ENCODE measurements around the gene PDGFB.

The PDGFB gene

GRCh38 chr22:39276440-39277141 is 31.8 kb upstream of the PDGFB start:
- no peak for DNase-seq (ENCODE audit: low read depth)

DNA sequence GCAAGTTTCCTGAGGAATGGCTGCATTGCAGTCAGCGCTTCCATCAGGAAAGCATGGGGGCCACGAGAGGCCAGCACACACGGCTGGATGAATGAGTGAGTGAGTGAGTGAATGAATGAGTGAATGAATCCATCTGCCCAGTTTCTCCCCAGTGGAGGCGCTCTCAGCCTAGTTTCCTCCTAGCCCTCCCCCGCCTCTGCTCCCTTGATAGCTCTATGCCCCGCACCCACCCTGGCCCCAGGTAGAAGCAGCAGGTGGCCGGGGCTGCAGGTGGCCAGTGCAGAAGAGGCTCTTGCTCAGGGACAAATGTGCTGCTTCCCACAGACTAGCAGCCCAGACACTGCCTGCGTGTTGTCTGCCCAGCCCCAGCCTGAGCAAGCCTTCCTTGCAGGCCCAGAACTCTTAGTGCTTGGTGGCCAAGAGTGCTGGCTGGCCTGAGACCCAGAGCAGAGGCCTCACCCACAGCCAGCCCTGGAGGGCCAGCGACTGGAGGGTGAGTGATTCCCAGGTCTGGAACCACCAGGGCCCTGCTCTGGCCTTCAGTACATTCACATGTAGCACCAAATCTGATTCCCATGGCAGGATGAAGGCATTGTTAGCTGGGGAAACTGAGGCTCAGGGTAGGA is 31.1 kb upstream of the PDGFB start:
- no peak for DNase-seq (ENCODE audit: low read depth)

DNA sequence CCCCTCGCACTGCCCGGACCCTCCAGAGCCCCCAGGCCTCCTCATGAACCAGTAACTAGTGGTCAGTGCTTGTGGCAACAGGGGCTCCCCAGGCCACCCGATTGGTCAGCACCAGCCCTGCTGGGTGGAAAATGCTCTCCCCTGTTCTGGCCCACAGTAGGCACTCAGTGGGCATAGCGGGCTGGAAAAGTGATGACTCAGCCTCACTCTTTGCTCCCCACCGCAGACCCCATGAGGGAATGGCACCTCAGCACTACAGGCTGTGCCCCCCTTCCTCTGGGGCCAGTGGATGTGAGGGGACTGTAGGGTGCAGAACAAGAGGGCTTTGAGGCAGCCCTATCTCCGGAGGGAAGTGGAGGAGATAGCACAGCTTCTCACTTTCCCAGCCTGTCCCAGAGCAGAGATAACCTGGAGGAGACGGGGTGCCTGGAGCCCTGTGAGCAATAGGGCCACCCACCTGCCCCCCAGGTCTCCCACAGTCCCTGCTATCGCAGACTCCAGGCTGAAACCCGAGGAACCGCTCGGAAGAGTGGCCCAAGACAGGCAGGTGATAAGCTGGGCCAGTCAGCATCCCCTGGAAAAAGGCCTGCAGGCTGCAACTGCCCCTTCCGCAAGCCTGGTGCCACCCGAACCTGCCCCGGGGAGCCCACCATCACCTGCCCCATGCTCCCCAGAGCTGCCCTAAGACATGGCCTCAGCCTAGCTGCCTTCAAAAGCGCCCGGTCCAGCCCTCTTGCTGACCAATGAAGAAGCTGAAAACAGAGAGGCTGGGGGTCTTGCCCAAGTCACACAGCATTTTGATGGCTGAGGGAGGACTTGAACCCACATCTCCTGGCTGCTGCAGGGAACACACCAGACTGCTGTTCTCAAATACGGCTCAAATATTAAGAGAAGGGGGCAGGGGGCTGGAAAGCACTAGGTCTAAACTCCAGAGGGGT is 29.4 kb upstream of the PDGFB start:
- DNase-seq (ENCODE audit: low read depth) = no peak

DNA sequence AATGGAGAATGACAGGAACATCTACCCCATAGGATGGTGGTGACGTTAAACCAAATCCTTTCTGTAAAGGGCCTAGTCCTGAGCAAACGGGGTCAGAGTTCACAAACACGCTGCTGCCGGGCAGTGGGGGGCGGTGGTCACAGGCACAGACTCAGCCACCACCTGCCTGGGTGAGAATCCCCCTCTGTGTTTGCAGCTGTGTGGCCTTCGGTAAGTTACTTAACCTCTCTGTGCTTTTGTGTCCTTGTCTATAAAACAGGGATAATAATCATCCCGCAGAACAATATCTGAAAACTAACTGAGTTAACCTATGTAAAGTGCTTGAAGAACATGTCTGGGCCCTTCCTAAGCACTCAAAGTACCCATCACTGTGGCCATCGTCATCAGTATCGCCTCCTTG is 26.0 kb upstream of the PDGFB start:
- DNase-seq (ENCODE audit: low read depth) = no peak

- no peak for DNase-seq (ENCODE audit: low read depth)
Observed at GRCh38 chr22:39270280-39270679, 25.5 kb upstream of the PDGFB start.

DNA sequence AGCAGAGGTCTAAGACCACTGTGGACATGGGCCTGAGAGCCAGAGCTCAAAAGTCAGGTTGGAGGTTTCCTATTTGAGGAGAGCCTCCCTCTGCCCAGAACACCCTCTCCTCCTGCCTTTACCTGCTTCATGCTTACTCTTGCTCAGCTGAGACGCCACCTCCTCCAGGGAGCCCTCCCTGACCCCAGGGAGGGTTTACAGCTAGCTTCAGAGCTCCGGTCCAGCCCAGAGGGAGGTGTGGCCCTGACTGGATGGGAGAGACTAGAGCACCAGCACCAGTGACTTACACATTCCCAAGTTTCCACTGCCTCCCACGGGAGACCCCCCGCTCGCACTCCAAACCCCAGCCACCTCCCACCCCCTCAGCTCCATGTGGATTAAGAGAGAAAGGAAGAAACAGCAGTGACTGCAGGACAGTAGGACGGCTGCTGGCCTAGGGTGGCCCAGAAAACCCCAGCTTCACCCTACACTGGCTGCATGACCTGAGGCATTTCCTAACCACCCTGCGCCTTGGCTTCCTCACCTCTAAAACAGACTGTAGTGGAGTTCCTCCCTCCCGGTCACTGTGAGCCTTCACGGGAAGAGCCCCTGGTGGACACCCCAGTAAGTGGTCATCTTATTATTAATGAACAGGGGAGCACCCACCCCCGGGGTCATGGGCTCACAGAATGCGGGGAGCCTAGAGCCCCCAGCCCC is 24.5 kb upstream of the PDGFB start:
- no peak for DNase-seq (ENCODE audit: low read depth)

- no peak for DNase-seq (ENCODE audit: low read depth)
Observed at GRCh38 chr22:39268645-39269044, 23.9 kb upstream of the PDGFB start.

DNA sequence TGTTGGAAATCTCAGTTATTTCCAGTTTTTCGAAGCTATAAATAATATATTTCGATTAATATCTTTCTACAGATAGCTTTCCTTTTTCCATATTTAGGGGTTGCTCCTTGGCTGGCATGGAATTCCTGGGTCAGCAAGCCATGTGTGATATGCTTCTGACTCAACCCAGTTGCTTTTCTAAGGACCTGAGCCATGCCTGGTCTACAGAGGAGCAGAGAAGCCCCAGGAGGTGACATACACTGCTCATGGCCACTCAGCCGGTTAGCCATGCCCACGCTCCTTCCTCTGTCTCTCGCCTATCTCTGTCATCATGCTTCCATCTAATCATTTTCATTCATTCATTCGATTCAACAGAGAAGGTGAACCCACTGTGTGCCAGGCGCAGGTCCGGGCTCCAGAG is 23.2 kb upstream of the PDGFB start:
- no peak for DNase-seq (ENCODE audit: low read depth)

DNA sequence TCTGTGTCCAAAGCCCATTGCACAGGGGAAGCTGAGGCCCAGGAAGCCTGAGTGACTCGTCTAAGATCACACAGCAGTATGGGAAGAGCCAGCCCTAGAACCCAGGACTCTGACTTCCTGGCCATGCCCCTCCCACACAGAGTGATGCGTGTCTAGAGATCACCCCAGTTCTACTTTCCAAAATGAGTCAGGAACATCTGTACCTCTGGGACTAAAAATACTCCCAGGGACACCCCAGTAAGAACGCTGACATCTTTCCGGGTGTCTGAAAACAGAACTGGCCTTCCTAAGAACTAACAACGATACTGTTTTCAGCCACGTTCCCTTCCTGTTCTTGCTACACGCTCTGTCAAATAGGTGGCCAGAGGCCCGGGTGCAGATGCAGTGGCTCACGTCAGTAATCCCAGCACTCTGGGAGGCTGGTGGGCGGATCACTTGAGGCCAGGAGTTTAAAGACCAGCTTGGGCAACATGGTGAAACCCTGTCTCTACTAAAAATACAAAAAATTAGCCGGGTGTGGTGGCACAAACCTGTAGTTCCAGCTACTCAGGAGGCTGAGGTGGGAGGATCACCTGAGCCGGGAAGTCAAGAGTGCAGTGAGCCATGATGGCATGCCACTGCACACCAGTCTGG is 21.7 kb upstream of the PDGFB start:
- no peak for DNase-seq (ENCODE audit: low read depth)

- no peak for DNase-seq (ENCODE audit: low read depth)
Observed at GRCh38 chr22:39265143-39265886, 20.5 kb upstream of the PDGFB start.

- DNase-seq (ENCODE audit: low read depth) = no peak
Observed at GRCh38 chr22:39264349-39265038, 19.7 kb upstream of the PDGFB start.

GRCh38 chr22:39263626-39264348 is 19.0 kb upstream of the PDGFB start:
- DNase-seq (ENCODE audit: low read depth) = no peak

GRCh38 chr22:39259666-39260065 is 14.9 kb upstream of the PDGFB start:
- DNase-seq (ENCODE audit: low read depth) = no peak

DNA sequence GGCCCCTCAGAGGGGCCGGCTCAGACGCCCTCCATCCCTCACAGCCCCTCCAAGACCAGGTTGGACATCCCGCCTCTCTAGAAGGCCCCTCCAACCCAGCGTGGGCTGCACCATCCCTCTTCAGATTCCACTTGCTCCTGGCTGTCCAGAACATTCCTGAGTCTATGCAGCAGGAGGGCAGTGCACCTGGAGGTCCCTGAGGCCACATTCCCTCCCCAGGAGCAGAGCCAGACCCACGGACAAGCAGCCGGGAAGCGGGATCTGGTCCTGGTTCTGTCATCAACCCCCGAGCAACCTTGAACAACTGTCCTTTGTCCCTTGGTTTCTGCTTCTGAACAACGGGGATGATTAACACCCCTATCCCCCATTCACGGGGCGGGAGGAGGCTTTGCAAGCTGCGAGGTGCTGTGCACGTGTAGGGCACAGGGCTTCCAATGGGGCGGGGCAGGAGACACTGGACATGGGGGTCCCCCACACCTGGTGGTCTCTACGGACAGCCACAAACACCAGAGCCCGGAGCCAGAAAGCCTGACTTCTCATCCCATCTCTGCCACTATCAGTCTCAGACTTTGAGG is 13.2 kb upstream of the PDGFB start:
- DNase-seq (ENCODE audit: low read depth) = no peak

DNA sequence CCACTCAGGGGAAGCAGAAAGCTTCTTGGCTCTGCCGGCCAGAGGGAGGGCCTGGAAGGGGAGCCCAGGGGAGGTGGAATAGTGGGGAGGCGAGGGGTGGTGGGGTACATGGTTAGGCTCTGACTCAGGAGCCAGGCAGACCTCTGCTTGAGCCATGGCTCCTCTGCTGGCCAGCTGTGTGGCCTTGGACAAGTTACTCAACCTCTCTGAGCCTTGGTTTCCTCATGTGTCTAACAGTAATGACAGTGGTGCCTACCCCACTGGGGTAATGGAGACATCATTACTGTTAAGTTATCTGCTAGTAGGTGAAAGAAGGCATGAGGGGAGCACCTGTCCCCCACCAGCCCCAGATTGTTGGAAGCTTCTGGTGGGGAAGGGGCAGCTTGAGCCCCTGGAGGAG is 12.2 kb upstream of the PDGFB start:
- no peak for DNase-seq (ENCODE audit: low read depth)

DNA sequence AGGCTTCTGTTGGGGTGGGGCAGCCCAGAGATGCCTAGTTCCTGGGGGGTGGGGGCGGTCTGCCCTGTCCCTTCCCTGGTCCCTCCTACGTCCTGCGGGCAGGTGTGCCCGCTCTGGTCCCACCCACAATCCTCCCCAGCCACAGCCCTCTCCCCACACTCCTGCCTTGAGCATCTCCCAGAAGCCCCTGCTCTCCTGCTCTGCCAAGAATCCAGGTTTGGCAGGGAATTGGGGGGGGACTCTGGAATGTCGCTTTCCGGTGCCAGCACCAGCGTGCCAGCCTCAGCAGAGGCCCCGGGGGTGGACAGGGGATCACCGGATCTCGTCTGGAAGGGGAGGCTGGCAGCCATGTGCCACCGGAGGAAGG is 11.4 kb upstream of the PDGFB start:
- no peak for DNase-seq (ENCODE audit: low read depth)

DNA sequence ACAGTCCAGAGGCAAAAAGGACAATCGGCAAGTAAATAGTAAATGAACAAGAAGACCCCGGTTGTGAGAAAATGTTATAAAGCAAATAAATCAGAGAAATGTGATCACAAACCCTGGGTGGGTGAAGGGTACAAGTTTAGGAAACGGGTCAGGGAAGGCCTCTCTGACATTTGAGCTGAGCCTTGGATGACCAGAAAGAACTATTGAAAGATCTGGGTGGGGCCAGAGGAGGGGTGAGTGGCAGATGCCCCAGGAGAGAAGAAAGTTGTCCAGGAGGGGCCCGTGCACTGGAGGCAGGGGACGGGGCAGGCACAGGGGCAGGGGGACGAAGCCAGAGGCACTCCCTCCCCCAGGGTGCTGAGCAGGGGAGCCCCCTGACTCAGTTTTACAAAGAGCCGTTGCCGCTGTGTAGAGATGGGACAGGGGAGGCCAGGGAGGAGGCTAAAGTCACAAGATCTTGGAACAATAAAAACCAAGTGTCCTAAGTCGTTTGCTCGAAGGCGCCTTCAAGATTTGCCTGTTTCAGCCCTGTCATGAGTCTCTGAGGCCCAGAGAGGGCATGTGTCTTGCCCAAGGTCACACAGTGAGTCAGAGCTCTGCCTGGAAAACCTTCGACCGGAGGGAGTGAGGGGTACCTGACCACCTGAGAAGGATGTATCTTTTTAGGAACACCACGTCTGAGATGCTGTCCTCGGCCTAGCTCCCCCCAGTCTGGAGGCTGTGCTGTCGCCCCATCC is 10.8 kb upstream of the PDGFB start:
- no peak for DNase-seq (ENCODE audit: low read depth)

DNA sequence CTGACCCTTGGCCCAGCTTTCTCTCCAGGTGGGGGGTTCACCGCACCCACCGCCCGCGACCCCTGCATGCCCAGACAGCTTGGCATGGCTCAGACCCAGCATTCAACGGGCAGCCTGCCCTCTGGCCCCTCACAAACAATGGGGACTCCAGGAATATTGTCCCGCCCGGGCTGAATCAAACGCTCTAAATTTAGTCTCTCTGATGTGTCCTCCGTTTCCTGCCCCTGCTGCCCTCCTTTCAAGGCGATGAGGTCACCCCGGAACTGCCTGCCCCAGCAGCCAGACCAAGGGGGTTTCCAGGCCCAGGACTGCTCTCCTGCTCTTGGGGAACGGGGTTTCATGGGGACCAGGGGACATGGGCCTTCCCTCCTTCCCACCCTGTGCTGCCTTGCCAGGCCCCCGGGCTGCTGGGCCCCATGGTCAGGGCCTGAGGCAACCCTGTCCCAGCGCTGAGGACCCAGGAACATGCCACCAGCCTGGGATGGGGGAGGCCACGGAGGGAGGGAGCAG is 10.1 kb upstream of the PDGFB start:
- no peak for DNase-seq (ENCODE audit: low read depth)

- no peak for DNase-seq (ENCODE audit: low read depth)
Observed at GRCh38 chr22:39254122-39254521, 9.3 kb upstream of the PDGFB start.

Data from activated T-cell treated with anti-CD3 and anti-CD28 coated beads for 1 hour (primary cell).